ENCODE data around the gene TNS3.

The TNS3 gene

DNA sequence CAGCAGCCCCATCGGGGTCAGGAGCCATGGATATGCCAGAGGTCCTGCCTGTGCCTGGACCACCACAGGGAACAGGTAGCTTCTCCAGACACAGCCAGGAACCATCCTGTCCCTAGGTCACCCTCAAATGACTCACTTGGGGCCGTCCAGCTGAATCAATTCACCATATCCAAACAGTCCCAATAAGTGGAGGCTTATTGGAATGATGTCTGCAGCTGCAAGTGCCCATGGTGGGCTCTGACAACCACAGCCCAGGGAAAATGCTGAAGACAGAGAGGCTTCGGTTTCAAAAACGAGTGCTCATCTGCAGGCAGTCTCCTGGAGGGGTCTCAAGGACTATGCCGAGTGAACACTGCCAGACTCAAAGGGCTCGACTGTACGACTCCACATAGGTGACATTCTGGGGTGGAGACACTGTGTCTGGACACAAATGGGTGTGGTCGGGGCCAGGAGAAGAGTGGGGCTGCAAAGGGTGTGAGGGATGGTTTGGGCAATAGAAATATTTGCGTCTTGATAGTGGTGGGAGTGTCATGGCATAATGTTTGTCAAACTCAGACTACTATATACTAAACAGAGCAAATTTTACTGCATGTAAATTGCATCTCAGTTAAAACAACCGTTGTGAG lies 204.8 kb downstream of the TNS3 start:
- no peak for DNase-seq
- H3K36me3 Mint-ChIP-seq, result no peaks in the 10 kb centered on the region

DNA sequence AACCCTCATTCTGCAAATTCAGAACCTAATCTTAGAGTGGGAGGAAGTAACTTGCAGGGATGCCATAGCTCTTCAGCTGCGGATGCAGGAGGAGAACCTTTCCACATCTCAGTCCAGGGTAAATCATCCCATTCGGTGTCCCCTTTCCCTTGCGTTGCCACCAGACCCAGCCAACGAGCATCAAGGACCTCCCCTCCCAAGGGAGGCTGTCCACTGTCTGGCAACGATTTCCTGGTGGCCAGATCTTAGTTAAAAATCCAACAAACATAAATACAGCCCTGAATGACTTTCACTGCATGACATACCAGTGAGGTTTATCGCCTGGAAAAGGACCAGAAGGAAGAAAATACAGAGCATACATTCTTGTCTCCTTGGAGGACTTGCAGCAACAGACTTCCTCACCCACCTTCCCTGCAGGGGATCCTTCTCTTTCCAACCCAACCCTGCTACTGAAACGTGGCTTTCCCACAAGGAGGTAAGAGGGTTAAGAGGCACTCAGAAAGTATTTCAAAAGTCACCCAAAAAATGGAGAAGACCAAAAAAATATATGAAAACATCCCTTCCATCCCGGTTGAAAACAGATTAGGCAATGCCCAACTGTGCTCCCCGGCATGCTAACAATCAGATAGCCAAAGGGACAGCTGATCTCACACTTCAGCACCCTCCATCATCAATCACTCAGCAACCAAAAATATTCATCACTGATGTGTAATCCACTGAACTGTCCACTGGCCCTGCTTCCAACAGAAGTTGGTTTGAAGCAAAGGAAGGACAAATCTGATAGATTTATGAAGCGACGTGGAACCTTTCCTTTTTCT lies 206.6 kb downstream of the TNS3 start:
- H3K27ac Mint-ChIP-seq, result no peak overlapping the region
- CTCF ChIA-PET, result no interaction called here
- no peak for DNase-seq

More for the DNA sequence above, 204.8 kb downstream of the TNS3 start:
- no peaks in the 10 kb centered on the region for H3K27me3 Mint-ChIP-seq
- no peak overlapping the region for H3K4me3 Mint-ChIP-seq
- no peaks in the 10 kb centered on the region for H3K4me1 Mint-ChIP-seq
- H3K27ac Mint-ChIP-seq, result no peak overlapping the region
- CTCF ChIA-PET, result no interaction called here
- H3K9me3 Mint-ChIP-seq, result no peaks in the 10 kb centered on the region

DNA sequence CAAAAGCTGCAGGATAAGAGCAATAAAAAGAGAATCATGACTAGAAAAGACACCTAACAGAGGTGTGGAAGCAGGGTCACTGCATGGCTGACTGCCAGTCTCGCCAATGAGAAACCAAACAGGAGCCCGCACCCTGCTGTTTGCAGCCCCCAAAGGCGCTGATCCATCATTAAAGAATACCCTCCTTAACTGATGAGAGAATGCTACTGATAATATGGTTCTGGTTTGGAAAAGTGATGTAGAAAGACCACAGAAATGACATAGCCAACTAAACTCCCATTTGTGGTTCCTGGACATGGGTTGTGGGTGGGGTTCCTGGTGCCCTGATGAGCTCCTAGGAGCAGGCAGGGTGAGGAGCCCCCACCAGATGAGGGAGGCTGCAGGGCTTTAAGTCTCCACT lies 207.4 kb downstream of the TNS3 start:
- Mint-ChIP-seq H3K9me3 (no peaks in the 10 kb centered on the region), H3K27ac (no peak overlapping the region), H3K27me3 (no peaks in the 10 kb centered on the region)

More for the DNA sequence above, 206.6 kb downstream of the TNS3 start:
- no peaks in the 10 kb centered on the region for H3K9me3 Mint-ChIP-seq
- H3K27me3 Mint-ChIP-seq, result no peaks in the 10 kb centered on the region
- no peak overlapping the region for H3K4me3 Mint-ChIP-seq
- H3K36me3 Mint-ChIP-seq, result no peaks in the 10 kb centered on the region
- no peaks in the 10 kb centered on the region for H3K4me1 Mint-ChIP-seq

DNA sequence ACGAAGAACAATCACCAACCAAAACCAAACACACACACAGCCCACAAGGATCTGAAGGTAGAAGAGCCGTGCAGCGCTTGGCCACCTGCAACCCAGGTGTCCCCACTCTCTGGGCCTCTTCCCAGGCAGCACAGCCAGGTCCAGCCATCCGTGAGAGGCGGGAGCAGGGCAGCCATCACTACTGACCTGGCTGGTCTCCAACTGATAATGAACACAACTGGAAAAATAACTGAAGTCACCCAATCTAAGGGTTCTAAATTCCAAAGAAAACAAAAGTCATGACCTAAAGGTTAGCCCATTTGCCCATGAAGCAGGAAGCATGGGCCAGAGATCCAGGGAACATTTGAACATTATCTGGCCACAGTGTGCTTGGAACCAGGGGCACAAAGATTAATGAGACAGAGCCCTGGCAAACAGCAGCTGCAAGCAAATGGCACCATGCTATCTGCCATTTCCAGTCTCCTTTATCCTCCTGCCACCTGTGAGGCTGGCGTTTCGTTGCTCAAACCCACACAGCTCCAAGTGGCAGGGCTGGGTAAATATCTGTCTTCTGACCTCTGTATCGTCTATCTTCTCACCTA lies 207.9 kb downstream of the TNS3 start:
- H3K4me1 Mint-ChIP-seq, result no peaks in the 10 kb centered on the region
- no peaks in the 10 kb centered on the region for H3K36me3 Mint-ChIP-seq
- no peak overlapping the region for H3K27ac Mint-ChIP-seq
- H3K9me3 Mint-ChIP-seq, result no peaks in the 10 kb centered on the region
- no peak for DNase-seq
- no peaks in the 10 kb centered on the region for H3K27me3 Mint-ChIP-seq
- CTCF ChIA-PET, result no interaction called here
- H3K4me3 Mint-ChIP-seq, result no peak overlapping the region

More for the DNA sequence above, 207.4 kb downstream of the TNS3 start:
- DNase-seq, result no peak
- Mint-ChIP-seq H3K4me1 (no peaks in the 10 kb centered on the region), H3K36me3 (no peaks in the 10 kb centered on the region), H3K4me3 (no peak overlapping the region)
- CTCF ChIA-PET, result no interaction called here

DNA sequence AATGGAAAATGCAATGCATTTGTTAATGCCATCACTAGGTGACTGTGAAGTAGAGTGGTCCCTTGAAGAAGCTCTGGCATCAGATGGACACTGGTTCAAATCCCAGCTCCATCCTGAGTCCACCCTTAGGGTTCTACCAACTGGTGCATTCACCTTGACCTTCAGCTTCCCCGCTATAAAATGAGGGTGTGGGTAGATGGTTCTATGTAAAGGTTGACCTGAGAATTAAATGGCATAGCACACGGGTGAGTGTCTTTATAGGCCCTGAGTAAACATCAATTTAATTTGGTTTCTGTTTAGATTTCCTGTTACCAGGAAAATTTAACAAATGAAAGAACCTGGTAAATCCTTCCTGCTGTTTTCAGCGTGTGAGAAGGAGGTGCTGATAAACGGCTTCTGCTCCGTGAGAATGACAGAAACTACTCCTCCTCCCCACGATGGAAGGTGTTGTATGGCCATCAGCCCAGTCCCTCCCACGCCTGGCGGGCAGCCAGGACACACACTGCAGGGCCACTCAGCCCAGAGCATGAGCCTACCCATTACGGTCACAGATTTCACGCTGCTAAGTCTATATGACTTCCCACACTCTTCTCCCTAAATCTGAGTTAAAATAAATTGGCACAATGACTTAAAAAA lies 210.1 kb downstream of the TNS3 start:
- no peaks in the 10 kb centered on the region for H3K4me1 Mint-ChIP-seq
- H3K36me3 Mint-ChIP-seq, result no peaks in the 10 kb centered on the region
- H3K9me3 Mint-ChIP-seq, result no peaks in the 10 kb centered on the region
- no peak for DNase-seq
- H3K27me3 Mint-ChIP-seq, result no peaks in the 10 kb centered on the region
- no peak overlapping the region for H3K27ac Mint-ChIP-seq
- H3K4me3 Mint-ChIP-seq, result no peak overlapping the region
- CTCF ChIA-PET, result no interaction called here

DNA sequence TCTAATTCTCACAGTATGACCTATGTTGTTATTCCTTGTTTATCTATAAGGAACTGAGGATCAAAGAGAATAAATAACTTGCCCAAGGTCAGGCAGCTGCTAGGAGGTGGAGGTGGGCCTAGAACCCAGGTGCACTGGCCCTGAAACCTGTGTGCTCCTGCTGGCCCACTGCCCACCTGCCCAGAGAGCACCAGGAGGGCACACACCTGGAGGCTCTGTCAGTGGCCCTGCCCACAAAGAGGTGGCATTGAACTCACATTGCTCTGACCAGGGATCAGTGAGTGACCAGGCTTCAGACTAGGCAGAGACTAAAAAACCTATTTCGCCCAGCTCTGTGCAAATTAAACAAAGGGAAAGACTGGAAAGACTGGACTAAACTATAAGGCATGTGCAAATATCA lies 210.6 kb downstream of the TNS3 start:
- H3K4me1 Mint-ChIP-seq, result no peaks in the 10 kb centered on the region
- CTCF ChIA-PET, result no interaction called here

DNA sequence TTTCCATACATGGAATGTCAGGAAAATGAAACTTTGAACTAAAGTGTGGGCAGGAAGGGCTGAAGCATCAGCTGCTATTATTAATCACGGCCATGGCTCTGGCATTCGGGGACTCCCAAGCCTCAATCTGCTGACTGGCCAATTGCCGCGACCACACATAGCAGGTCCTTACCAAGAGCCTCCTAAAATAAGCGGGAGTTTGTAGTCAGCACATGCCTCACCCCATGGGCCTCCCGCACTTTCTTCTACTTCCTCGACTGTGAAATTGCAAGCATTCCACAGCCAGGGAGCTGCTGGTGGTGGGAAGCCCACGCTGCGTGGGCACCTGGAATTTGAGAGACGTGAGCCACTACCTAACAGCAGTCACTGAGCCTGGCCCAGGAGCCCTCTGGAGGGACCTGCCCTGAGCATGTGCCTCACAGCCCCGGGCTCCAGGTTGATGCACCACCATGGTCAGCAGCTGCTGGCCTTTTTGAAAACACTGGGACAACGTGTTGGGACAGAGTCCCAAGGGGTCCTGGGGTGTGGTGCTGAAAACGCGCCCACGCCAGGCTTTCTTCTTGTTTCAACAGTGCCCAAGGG lies 211.4 kb downstream of the TNS3 start:
- Mint-ChIP-seq H3K4me1 (no peaks in the 10 kb centered on the region), H3K27me3 (no peaks in the 10 kb centered on the region), H3K9me3 (no peaks in the 10 kb centered on the region), H3K36me3 (no peaks in the 10 kb centered on the region), H3K27ac (no peak overlapping the region), H3K4me3 (no peak overlapping the region)
- DNase-seq, result no peak
- CTCF ChIA-PET, result no interaction called here

More for the DNA sequence above, 210.6 kb downstream of the TNS3 start:
- Mint-ChIP-seq H3K27ac (no peak overlapping the region), H3K27me3 (no peaks in the 10 kb centered on the region), H3K4me3 (no peak overlapping the region), H3K9me3 (no peaks in the 10 kb centered on the region), H3K36me3 (no peaks in the 10 kb centered on the region)
- no peak for DNase-seq

DNA sequence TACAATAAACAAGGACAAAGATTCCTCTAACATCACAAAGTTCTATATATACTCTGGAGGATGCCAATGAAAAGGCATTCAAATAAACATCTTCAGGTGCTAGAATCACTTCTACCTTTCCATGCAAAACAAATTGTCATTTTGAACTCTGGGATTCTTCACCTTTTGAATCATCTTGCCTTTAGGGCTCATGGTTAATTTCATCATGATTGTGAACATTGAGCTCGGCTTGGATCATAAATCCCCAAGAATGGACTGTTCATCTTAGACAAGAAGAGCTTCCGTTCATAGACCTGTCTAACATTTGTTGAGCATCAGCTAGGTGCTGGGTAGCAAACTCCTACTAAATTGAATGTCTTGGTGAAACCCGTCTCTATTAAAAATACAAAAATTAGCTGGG lies 212.2 kb downstream of the TNS3 start:
- H3K4me3 Mint-ChIP-seq, result no peak overlapping the region
- no peak overlapping the region for H3K27ac Mint-ChIP-seq
- no peak for DNase-seq
- no peaks in the 10 kb centered on the region for H3K27me3 Mint-ChIP-seq
- CTCF ChIA-PET, result no interaction called here
- H3K36me3 Mint-ChIP-seq, result no peaks in the 10 kb centered on the region
- H3K9me3 Mint-ChIP-seq, result no peaks in the 10 kb centered on the region
- no peaks in the 10 kb centered on the region for H3K4me1 Mint-ChIP-seq

DNA sequence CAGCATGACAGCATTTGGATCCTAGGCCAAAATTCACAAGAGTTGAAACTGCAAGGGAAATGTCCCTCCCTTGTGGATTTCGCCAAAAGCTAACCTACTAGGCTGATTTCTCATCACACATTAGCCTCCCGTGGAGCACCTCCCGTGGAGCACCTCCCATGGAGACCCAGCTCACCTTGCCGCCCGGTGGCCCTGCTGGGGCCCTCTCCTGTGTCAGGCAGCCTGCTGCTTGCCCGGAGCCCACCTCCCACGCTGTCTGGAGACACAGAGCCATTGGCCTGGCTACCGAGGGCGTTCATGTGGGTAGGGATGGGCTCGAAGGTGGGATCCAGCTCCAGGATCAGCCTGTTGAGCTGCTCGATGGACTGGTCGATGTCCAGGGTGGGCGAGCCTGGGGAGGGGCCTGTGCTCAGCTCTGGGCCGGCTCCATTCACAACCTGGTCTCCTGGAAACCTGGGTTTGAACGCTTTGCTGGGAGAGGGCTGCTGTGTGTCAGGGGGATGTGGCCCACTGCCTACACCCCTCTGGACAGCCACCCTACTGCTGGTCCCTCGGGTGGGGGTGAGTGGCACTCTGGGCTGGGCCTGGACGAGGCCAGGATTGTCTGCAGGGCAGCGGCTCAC lies 213.6 kb downstream of the TNS3 start:
- H3K4me1 Mint-ChIP-seq, result no peaks in the 10 kb centered on the region
- H3K27ac Mint-ChIP-seq, result no peak overlapping the region
- H3K36me3 Mint-ChIP-seq, result no peaks in the 10 kb centered on the region
- CTCF ChIA-PET, result no interaction called here
- no peaks in the 10 kb centered on the region for H3K9me3 Mint-ChIP-seq
- DNase-seq, result no peak
- no peak overlapping the region for H3K4me3 Mint-ChIP-seq
- no peaks in the 10 kb centered on the region for H3K27me3 Mint-ChIP-seq

DNA sequence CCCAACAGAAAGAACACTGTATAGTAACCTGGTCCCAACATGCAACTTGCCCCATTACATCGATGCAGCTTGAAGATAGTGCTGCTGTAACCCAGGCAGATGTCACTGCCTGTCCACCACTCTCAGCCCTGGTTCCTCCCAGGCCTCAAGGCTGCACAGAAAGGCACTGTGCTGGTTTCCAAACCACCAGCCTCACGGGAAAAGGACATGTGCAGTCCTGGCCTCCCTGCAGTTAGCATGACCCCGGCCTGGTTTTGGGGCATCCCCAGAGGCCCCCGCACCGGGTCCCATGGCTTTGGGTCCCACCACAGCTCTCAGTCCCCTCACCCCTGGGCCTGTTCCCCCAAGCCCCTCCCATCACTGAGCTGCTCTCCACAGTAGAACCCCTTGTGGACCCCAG lies 214.5 kb downstream of the TNS3 start:
- CTCF ChIA-PET, result no interaction called here
- no peaks in the 10 kb centered on the region for H3K4me1 Mint-ChIP-seq
- no peaks in the 10 kb centered on the region for H3K9me3 Mint-ChIP-seq
- DNase-seq, result no peak
- H3K27ac Mint-ChIP-seq, result no peak overlapping the region
- no peak overlapping the region for H3K4me3 Mint-ChIP-seq
- H3K27me3 Mint-ChIP-seq, result no peaks in the 10 kb centered on the region
- no peaks in the 10 kb centered on the region for H3K36me3 Mint-ChIP-seq

DNA sequence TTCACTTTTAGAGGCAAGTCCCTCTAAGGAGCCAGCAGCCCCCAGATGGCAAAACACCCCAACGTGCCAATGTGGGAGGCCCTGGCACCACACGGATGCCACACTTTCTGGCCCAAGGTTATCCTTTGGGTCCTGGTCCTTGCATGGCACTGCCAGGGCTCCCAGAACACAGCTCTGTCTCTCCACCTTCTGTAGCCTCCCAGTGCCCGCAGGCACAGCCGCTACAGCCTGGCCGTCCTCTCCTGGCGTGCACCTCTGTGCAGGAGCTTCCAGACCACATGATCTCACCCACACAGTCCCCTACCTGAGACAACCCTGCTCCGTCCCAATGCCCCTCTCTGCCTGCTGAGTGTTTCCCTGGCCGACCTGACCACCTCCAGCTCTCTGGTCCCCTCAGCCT lies 215.0 kb downstream of the TNS3 start:
- Mint-ChIP-seq H3K27ac (no peak overlapping the region), H3K36me3 (no peaks in the 10 kb centered on the region), H3K27me3 (no peaks in the 10 kb centered on the region), H3K4me1 (no peaks in the 10 kb centered on the region), H3K4me3 (no peak overlapping the region), H3K9me3 (no peaks in the 10 kb centered on the region)
- CTCF ChIA-PET, result no interaction called here
- no peak for DNase-seq

DNA sequence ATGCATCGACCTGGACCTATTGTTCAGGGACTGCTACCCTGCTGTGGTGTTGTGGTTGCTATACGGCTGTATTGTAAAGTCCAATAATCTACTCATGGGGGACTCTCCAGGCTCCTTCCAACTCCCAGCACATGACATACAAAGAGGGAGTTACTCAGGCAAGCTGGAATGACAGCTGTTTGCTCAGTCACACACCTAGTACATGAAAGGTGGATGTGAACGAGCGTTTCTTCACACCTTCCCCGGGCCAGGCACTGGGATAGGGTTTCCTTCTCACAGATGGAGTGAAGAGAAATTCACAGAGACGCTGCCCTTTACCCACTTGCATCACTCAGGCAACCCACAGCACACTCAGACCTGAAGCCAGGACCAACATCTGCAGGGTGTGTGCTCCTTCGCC lies 215.7 kb downstream of the TNS3 start:
- Mint-ChIP-seq H3K36me3 (no peaks in the 10 kb centered on the region), H3K4me3 (no peak overlapping the region), H3K27me3 (no peaks in the 10 kb centered on the region), H3K4me1 (no peaks in the 10 kb centered on the region), H3K9me3 (no peaks in the 10 kb centered on the region), H3K27ac (no peak overlapping the region)
- CTCF ChIA-PET, result no interaction called here
- DNase-seq, result no peak

DNA sequence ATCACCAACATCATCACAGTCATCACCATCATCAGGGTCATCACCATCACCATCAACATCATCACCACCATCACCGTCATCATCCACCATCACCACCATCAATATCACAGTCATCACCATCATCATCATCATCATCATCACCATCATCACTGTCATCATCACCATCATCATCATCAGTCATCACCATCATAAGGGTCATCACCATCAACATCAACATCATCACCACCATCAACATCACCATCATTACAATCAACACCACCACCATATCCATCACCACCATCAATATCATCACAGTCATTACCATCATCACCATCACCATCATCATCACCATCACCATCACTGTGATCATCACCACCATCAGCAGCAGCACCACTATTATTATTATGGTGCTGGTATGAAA lies 218.9 kb downstream of the TNS3 start:
- H3K36me3 Mint-ChIP-seq, result no peaks in the 10 kb centered on the region
- no peaks in the 10 kb centered on the region for H3K27me3 Mint-ChIP-seq
- H3K9me3 Mint-ChIP-seq, result no peaks in the 10 kb centered on the region
- no peak for DNase-seq
- H3K4me1 Mint-ChIP-seq, result no peaks in the 10 kb centered on the region
- no peak overlapping the region for H3K27ac Mint-ChIP-seq
- no peak overlapping the region for H3K4me3 Mint-ChIP-seq
- CTCF ChIA-PET, result no interaction called here

DNA sequence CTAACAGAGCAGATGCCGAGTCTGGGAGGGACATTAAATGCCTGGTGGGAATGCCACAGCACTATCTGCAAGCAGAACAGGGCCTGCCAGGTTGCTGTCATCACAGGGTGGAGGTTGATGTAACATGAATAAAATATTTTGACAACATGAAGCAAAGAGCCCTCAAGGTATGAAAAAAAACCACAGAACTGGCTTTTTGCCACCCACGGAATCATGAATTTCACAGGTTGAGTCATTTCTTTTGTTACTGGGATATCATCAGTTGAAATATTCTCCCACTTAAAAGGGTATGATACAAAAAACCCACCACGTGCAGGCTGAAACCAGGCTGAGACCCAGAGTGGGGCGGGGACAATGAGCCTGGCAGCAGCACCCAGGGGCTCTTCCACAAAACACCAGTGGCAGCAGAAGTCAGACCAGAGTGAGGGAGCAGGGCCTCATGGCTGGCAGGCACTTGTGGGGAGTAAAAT lies 220.1 kb downstream of the TNS3 start:
- CTCF ChIA-PET, result no interaction called here
- Mint-ChIP-seq H3K27me3 (no peaks in the 10 kb centered on the region), H3K9me3 (no peaks in the 10 kb centered on the region), H3K36me3 (no peaks in the 10 kb centered on the region), H3K4me1 (no peaks in the 10 kb centered on the region), H3K27ac (no peak overlapping the region), H3K4me3 (no peak overlapping the region)
- no peak for DNase-seq
